Muscle layer of duodenum (tissue), 2 donors: ENCODE data around the gene NHSL2.

Experiments
- H3K27ac ChIP-seq: one replicate; pipeline ENCODE4 v1.7.0; 2013; ENCODE audit warnings: mild to moderate bottlenecking, low read length
- H3K27me3 ChIP-seq: one replicate; pipeline ENCODE4 v1.7.0; 2013; ENCODE audit warnings: low read depth, mild to moderate bottlenecking, control low read depth, low read length
- H3K36me3 ChIP-seq, 2 donors: one replicate each; pipeline ENCODE4 v1.7.0; 2013; ENCODE audit warnings: low read length in 2 of 2, control low read depth in 1 of 2, mild to moderate bottlenecking in 1 of 2; ENCODE audit not compliant: insufficient read depth in 2 of 2, control insufficient read depth in 1 of 2
- H3K4me1 ChIP-seq, 2 donors: one replicate each; pipeline ENCODE4 v1.7.0; 2013; ENCODE audit warnings: low read length in 2 of 2, mild to moderate bottlenecking in 2 of 2, control low read depth in 1 of 2, moderate library complexity in 1 of 2; ENCODE audit not compliant: insufficient read depth in 2 of 2, control insufficient read depth in 1 of 2
- H3K4me3 ChIP-seq, 2 donors: one replicate each; pipeline ENCODE4 v1.7.0; 2013; ENCODE audit warnings: low read length in 2 of 2, low read depth in 1 of 2, mild to moderate bottlenecking in 1 of 2
- H3K9me3 ChIP-seq, 2 donors: one replicate each; pipeline ENCODE4 v1.7.0; 2013; ENCODE audit warnings: low read length in 2 of 2, control low read depth in 1 of 2, mild to moderate bottlenecking in 1 of 2; ENCODE audit not compliant: control insufficient read depth in 1 of 2
- donor health status: healthy.

NHSL2 gene

DNA sequence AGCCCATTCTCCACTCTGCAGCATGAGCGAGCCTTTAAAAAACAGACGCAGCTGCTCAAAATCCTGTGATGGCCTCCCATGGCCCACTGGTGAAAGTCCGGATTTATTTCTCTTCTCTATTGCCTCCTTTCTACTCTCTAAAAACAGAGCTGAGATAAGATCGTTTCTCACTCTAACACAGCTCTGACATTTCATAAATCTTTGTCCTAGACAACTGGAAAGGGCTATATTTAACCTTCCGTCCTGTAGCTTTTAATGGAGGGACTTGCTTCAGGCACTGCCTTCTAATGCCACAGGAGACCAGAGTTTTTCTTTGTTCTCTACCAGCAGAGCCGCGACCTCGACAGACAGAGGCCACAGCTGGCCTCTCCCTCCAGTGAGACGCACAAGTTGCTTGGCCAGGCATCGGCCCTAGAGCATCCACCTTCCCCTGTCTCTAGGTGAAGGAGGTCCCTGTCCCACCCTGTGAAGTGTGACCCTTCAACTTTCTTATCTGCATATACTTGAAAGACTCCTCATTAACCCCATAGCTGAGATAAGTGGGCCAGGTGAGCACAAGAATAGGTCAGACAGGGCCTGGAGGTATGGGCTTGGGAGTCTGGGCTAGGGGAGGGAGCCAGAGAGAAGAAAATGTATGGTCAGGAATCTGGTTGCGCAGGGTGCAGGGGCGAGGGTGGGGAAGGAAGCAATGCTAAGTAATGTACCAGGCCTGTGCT, 171.1 kb downstream of the NHSL2 start:
- Histone ChIP-seq H3K4me3 (no peak overlapping the region), H3K27me3 (no peaks in the 10 kb centered on the region), H3K27ac (no peak overlapping the region), H3K4me1 (peaks cover 0 to 10% of the 10 kb centered on the region in 2 donors), H3K9me3 (no peaks in the 10 kb centered on the region), H3K36me3 (no peaks in the 10 kb centered on the region)

GRCh38 chrX:72083291-72083690, 172.6 kb downstream of the NHSL2 start:
- H3K27ac ChIP-seq, result no peak overlapping the region
- H3K27me3 ChIP-seq, result no peaks in the 10 kb centered on the region
- H3K9me3 ChIP-seq, result no peaks in the 10 kb centered on the region
- H3K4me1 ChIP-seq, result peaks cover 0 to 10% of the 10 kb centered on the region in 2 donors
- H3K4me3 ChIP-seq, result no peak overlapping the region
- H3K36me3 ChIP-seq, result no peaks in the 10 kb centered on the region

DNA sequence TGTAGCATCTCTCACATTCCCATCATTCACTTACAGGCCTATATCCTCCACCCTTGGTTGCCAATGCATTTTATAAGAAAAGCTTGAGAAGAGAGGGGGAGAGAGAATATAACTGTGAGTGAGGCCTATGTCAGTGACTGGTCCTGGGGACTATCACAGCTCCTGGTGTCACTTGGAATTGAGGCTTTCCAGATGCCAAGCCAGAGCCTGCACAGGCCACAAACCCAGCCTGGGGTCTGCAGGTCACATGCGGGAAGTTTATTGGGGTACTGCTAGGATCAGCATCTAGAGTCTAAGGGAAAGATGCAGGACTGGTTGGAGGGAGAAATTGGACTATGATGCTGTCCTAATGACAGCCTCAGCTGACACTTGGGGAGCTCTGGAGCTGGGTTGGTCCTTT, 173.5 kb downstream of the NHSL2 start:
- no peak overlapping the region for H3K27ac ChIP-seq

GRCh38 chrX:72086995-72087394, 176.3 kb downstream of the NHSL2 start:
- no peaks in the 10 kb centered on the region for H3K9me3 ChIP-seq
- H3K27me3 ChIP-seq, result no peaks in the 10 kb centered on the region
- no peak overlapping the region for H3K27ac ChIP-seq
- H3K4me3 ChIP-seq, result no peak overlapping the region
- H3K4me1 ChIP-seq, result no peaks in the 10 kb centered on the region
- H3K36me3 ChIP-seq, result no peaks in the 10 kb centered on the region

More for the DNA sequence above, 173.5 kb downstream of the NHSL2 start:
- no peak overlapping the region for H3K4me3 ChIP-seq
- peaks cover 0 to 5% of the 10 kb centered on the region in 2 donors for H3K4me1 ChIP-seq
- H3K9me3 ChIP-seq, result no peaks in the 10 kb centered on the region
- no peaks in the 10 kb centered on the region for H3K36me3 ChIP-seq
- no peaks in the 10 kb centered on the region for H3K27me3 ChIP-seq

GRCh38 chrX:72088761-72089160, 178.1 kb downstream of the NHSL2 start:
- Histone ChIP-seq H3K4me3 (no peak overlapping the region), H3K4me1 (no peaks in the 10 kb centered on the region), H3K9me3 (no peaks in the 10 kb centered on the region), H3K27ac (no peak overlapping the region), H3K27me3 (no peaks in the 10 kb centered on the region), H3K36me3 (no peaks in the 10 kb centered on the region)

DNA sequence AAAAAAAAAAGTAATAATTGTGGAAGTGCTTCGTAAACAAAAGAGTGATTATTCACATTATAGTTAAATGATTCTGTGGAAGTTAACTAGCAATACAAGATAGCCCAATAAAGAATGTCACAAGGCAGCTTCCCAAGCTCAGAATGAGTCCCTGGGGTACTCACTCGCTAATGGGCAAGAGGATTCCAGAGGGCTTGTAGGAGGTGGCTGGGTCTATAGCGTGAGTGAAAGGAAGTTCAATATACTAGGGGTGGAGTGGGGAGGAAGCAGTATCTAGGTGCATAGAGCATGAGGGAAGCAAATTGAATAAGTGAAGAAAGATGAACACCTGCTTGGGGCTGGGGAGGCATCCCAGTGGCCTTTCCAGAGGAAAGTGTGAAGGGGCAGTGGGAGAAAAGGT, 178.6 kb downstream of the NHSL2 start:
- Histone ChIP-seq H3K36me3 (no peaks in the 10 kb centered on the region), H3K27me3 (no peaks in the 10 kb centered on the region), H3K4me1 (no peaks in the 10 kb centered on the region), H3K9me3 (no peaks in the 10 kb centered on the region), H3K4me3 (no peak overlapping the region), H3K27ac (no peak overlapping the region)

GRCh38 chrX:72094894-72095293, 184.2 kb downstream of the NHSL2 start:
- Histone ChIP-seq H3K9me3 (no peaks in the 10 kb centered on the region), H3K36me3 (no peaks in the 10 kb centered on the region), H3K4me3 (no peak overlapping the region), H3K27ac (no peak overlapping the region), H3K4me1 (peaks cover 0 to 12% of the 10 kb centered on the region in 2 donors), H3K27me3 (no peaks in the 10 kb centered on the region)

GRCh38 chrX:72095370-72095769, 184.7 kb downstream of the NHSL2 start:
- H3K4me3 ChIP-seq, result no peak overlapping the region
- H3K27ac ChIP-seq, result no peak overlapping the region
- H3K27me3 ChIP-seq, result no peaks in the 10 kb centered on the region
- no peaks in the 10 kb centered on the region for H3K9me3 ChIP-seq
- H3K4me1 ChIP-seq, result peaks cover 0 to 12% of the 10 kb centered on the region in 2 donors
- no peaks in the 10 kb centered on the region for H3K36me3 ChIP-seq

DNA sequence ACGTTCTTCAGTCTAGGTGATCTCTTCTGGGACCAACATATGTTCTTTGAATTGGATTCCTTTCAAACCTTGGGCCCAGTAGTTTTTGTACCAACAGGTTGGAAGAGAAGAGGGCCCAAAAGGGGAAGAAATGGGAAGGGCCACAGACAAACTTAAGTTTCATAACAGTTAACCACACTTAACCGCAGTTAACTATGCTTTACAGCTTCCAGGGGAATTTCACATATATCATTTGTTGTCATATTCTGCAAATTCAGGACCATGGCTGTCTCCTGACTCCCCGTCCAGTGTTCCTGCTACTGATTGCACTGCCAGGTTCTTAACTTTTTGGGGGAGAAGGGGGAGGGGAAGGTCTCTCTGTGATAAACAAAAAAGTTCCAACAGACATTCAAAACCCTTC, 186.5 kb downstream of the NHSL2 start:
- no peak overlapping the region for H3K27ac ChIP-seq
- H3K36me3 ChIP-seq, result no peaks in the 10 kb centered on the region
- no peaks in the 10 kb centered on the region for H3K9me3 ChIP-seq
- H3K4me3 ChIP-seq, result no peak overlapping the region
- H3K27me3 ChIP-seq, result no peaks in the 10 kb centered on the region
- H3K4me1 ChIP-seq, result peaks cover 0 to 20% of the 10 kb centered on the region in 2 donors

- H3K27me3 ChIP-seq, result no peaks in the 10 kb centered on the region
- no peak overlapping the region for H3K4me3 ChIP-seq
- H3K27ac ChIP-seq, result no peak overlapping the region
- H3K4me1 ChIP-seq, result peaks cover 0 to 14% of the 10 kb centered on the region in 2 donors
- no peaks in the 10 kb centered on the region for H3K36me3 ChIP-seq
- no peaks in the 10 kb centered on the region for H3K9me3 ChIP-seq
These were observed 189.6 kb downstream of the NHSL2 start for GRCh38 chrX:72100051-72100755.

GRCh38 chrX:72100824-72101351, 190.2 kb downstream of the NHSL2 start:
- Histone ChIP-seq H3K4me1 (peaks cover 0 to 13% of the 10 kb centered on the region in 2 donors), H3K27ac (no peak overlapping the region), H3K9me3 (no peaks in the 10 kb centered on the region), H3K36me3 (no peaks in the 10 kb centered on the region), H3K4me3 (no peak overlapping the region), H3K27me3 (no peaks in the 10 kb centered on the region)
